Gastroesophageal sphincter (tissue), 3 donors: Measurements from ENCODE around the gene SEL1L.
"Not testable (repeated sequence)": the region's sequence is repeated elsewhere in the genome, so short reads cannot be mapped to it uniquely, and the experiment has no call there.

Source experiments
- EP300 ChIP-seq: sonication (generic); formaldehyde crosslinking; IDR thresholded peaks from one replicate; pipeline ENCODE4 v1.6.1; 2017; ENCODE audit warnings: antibody characterized with exemption, mild to moderate bottlenecking
- POLR2A ChIP-seq, 2 donors: fragments of 450-650 bp; IDR thresholded peaks; one replicate each; pipeline ENCODE4 v1.6.1; 2017; ENCODE audit warnings: antibody characterized with exemption in 2 of 2, mild to moderate bottlenecking in 2 of 2, moderate library complexity in 1 of 2
- POLR2AphosphoS5 ChIP-seq: sonication (generic); formaldehyde crosslinking; IDR thresholded peaks from one replicate; pipeline ENCODE4 v1.6.1; 2017; ENCODE audit warnings: antibody characterized with exemption
- TF ChIP-seq, protein P1 (sequence below), 4 experiments: fragments of 200-600 bp in 2 of 4; fragments of 450-650 bp in 2 of 4; sonication (generic) in 1 of 4; IDR thresholded peaks; one replicate each; pipeline ENCODE4 v1.5.1; 2017 to 2019; ENCODE audit warnings: antibody characterized with exemption in 4 of 4, mild to moderate bottlenecking in 2 of 4, moderate library complexity in 2 of 4

DNA sequence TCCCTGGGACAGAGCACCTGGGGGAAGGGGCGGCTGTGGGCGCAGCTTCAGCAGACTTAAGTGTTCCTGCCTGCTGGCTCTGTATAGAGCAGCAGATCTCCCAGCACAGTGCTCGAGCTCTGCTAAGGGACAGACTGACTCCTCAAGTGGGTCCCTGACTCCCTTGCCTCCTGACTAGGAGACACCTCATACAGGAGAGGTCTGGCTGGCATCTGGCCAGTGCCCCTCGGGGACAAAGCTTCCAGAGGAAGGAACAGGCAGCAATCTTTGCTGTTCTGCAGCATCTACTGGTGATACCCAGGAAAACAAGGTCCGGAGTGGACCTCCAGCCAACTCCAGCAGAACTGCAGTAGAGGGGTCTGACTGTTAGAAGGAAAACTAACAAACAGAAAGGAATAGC is 7.6 kb upstream of the SEL1L start:
- not testable (repeated sequence) for TF ChIP-seq POLR2A (IDR thresholded peaks at IDR 0.05); EP300; POLR2AphosphoS5
- TF ChIP-seq, protein P1, sequence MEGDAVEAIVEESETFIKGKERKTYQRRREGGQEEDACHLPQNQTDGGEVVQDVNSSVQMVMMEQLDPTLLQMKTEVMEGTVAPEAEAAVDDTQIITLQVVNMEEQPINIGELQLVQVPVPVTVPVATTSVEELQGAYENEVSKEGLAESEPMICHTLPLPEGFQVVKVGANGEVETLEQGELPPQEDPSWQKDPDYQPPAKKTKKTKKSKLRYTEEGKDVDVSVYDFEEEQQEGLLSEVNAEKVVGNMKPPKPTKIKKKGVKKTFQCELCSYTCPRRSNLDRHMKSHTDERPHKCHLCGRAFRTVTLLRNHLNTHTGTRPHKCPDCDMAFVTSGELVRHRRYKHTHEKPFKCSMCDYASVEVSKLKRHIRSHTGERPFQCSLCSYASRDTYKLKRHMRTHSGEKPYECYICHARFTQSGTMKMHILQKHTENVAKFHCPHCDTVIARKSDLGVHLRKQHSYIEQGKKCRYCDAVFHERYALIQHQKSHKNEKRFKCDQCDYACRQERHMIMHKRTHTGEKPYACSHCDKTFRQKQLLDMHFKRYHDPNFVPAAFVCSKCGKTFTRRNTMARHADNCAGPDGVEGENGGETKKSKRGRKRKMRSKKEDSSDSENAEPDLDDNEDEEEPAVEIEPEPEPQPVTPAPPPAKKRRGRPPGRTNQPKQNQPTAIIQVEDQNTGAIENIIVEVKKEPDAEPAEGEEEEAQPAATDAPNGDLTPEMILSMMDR (IDR thresholded peaks at IDR 0.05), result not testable (repeated sequence)
